ENCODE data around the gene ATP4B. TPM values are rescaled to one million over a fixed set of nuclear protein-coding genes. Genes with fewer than 3 reads are reported as not detected.

ATP4B gene
- total and polyA plus RNA-seq, 8 donors: not detected

- Histone ChIP-seq H3K4me3 (no peak overlapping the region), H3K9me3 (no peaks in the 10 kb centered on the region), H3K4me1 (no peaks in the 10 kb centered on the region), H3K27ac (no peak overlapping the region), H3K36me3 (no peaks in the 10 kb centered on the region), H3K27me3 (no peaks in the 10 kb centered on the region)
- DNase-seq: peak in 3 of 6 donors; percentile 6 to 45 (median 11)
- no peak for ATAC-seq
- no peak for FAIRE-seq
- intact Hi-C loops (cut with DNase I): no loop called here
- WGBS, 2 donors: 87 to 92% methylated on average over 21 of the region's 21 CpGs
- TF ChIP-seq, protein P1, sequence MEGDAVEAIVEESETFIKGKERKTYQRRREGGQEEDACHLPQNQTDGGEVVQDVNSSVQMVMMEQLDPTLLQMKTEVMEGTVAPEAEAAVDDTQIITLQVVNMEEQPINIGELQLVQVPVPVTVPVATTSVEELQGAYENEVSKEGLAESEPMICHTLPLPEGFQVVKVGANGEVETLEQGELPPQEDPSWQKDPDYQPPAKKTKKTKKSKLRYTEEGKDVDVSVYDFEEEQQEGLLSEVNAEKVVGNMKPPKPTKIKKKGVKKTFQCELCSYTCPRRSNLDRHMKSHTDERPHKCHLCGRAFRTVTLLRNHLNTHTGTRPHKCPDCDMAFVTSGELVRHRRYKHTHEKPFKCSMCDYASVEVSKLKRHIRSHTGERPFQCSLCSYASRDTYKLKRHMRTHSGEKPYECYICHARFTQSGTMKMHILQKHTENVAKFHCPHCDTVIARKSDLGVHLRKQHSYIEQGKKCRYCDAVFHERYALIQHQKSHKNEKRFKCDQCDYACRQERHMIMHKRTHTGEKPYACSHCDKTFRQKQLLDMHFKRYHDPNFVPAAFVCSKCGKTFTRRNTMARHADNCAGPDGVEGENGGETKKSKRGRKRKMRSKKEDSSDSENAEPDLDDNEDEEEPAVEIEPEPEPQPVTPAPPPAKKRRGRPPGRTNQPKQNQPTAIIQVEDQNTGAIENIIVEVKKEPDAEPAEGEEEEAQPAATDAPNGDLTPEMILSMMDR (IDR thresholded peaks at IDR 0.05): no peak
Observed at GRCh38 chr13:113669755-113670341, 11.8 kb upstream of the ATP4B start.

- intact Hi-C loops (cut with DNase I): no loop called here
- H3K4me1 ChIP-seq: no peaks in the 10 kb centered on the region
- TF ChIP-seq, protein P1 (IDR thresholded peaks at IDR 0.05): no peak
- ATAC-seq (no peak), FAIRE-seq (no peak), DNase-seq (peak in 2 of 6 donors; percentile 2 to 8)
- 81 to 85% methylated on average over 13 of the region's 13 CpGs for WGBS, 2 donors
- no peak overlapping the region for H3K4me3 ChIP-seq
- H3K27me3 ChIP-seq: no peaks in the 10 kb centered on the region
- H3K36me3 ChIP-seq: no peaks in the 10 kb centered on the region
- H3K9me3 ChIP-seq: no peaks in the 10 kb centered on the region
- no peak overlapping the region for H3K27ac ChIP-seq
Observed at GRCh38 chr13:113669231-113669754, 11.3 kb upstream of the ATP4B start.

GRCh38 chr13:113668491-113668971 lies 10.5 kb upstream of the ATP4B start:
- intact Hi-C loops (cut with DNase I): no loop called here
- no peaks in the 10 kb centered on the region for H3K27me3 ChIP-seq
- DNase-seq: peak in 3 of 6 donors; percentile 4 to 43 (median 9)
- ATAC-seq: no peak
- H3K4me1 ChIP-seq: no peaks in the 10 kb centered on the region
- TF ChIP-seq, protein P1 (IDR thresholded peaks at IDR 0.05): no peak
- H3K36me3 ChIP-seq: no peaks in the 10 kb centered on the region
- FAIRE-seq: no peak
- H3K9me3 ChIP-seq: no peaks in the 10 kb centered on the region
- no peak overlapping the region for H3K4me3 ChIP-seq
- 69 to 70% methylated on average over 24 of the region's 24 CpGs for WGBS, 2 donors
- H3K27ac ChIP-seq: no peak overlapping the region

GRCh38 chr13:113667771-113668490 lies 9.9 kb upstream of the ATP4B start:
- TF ChIP-seq, protein P1 (IDR thresholded peaks at IDR 0.05): no peak
- Histone ChIP-seq H3K36me3 (no peaks in the 10 kb centered on the region), H3K4me1 (no peaks in the 10 kb centered on the region), H3K27me3 (no peaks in the 10 kb centered on the region), H3K9me3 (no peaks in the 10 kb centered on the region), H3K4me3 (no peak overlapping the region), H3K27ac (no peak overlapping the region)
- WGBS, 2 donors: 91 to 94% methylated on average over 29 of the region's 29 CpGs
- DNase-seq: peak in 3 of 6 donors; percentile 5 to 35 (median 17)
- intact Hi-C loops (cut with DNase I): no loop called here
- no peak for ATAC-seq
- FAIRE-seq: no peak

All from pancreas (tissue), 10 donors.